Midbrain (tissue), 1 donor: ENCODE results near the gene COL4A6.

Experiments used
- DNase-seq: peaks from one replicate; lab custom pipeline; 2025; lab: John Stamatoyannopoulos, UW

COL4A6 gene

GRCh38 chrX:108331126-108331909 is 106.9 kb downstream of the COL4A6 start:
- no peak for DNase-seq

DNA sequence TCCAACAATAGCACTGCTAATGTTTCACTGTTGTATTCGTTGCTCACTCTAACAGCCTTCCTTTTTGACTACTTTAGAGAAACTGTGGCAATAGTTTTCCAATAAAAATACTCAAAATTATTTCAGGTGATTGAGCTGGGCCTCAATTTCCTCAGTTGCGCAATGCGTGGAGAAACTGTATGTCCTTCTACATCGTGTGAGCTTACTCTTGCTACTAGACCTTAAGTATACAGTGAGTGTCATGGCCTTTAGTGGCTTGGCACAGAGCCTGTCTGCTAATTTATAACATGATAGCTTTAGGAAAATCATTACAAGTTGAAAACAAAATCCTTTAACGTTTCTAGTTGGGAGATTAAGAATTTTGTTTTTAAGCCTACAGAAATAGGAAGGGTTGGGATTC is 114.5 kb downstream of the COL4A6 start:
- no peak for DNase-seq

DNA sequence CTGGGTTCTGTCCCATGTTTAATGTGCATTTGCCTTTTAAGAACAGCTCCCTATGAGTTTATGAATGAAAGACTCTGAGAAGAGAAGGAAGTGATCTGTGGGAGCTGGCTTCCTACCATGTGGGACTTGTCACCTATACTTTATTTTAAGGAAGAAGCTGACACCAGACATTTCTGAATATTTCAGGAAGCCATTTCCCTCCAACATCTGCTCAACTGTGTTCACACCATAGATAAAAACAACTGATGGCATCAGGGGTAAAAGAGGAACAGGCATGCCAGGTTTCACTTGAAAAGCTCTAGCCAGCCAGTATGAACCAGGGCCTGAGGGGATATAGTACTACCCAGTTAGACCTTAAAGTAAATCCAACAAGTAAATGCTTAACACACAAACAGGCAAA is 116.0 kb downstream of the COL4A6 start:
- no peak for DNase-seq

DNA sequence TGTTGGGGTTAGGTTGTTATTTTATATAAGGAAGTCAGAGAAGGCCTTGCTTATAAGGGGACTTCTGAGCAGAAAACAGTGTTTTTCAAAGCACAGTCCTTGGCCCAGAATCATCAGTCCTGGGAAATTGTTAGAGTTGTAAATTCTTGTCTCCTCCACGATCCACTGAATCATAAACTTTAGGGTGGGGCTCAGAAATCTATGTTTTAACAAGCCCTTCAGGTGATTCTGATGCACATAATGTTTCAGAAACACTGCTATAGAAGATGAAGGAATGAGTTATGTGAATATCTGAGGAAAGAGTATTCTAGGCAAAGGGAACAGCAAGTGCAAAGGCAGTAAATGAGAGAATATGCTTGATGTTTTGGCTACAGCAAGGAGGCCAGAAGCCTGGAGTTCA is 121.8 kb downstream of the COL4A6 start:
- DNase-seq: no peak

DNA sequence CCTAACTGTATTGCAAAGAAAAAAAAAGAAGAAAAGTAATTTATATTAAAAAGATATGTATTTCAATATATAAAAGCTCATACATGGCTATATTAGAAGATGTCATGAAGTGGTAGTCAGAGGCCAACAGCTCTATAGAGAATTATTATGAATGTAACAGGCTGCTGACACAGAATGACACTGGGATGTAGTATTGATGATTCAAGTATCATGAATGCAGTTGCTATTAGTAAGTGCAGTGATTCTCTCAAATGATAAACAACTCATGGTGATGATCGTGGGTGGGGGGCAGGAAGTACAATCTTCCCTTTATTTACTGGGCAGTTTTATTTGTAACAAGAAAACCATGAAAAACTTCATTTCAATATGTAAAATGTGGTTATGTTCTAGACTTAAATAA is 124.6 kb downstream of the COL4A6 start:
- no peak for DNase-seq

GRCh38 chrX:108312957-108313356 is 125.3 kb downstream of the COL4A6 start:
- no peak for DNase-seq

DNA sequence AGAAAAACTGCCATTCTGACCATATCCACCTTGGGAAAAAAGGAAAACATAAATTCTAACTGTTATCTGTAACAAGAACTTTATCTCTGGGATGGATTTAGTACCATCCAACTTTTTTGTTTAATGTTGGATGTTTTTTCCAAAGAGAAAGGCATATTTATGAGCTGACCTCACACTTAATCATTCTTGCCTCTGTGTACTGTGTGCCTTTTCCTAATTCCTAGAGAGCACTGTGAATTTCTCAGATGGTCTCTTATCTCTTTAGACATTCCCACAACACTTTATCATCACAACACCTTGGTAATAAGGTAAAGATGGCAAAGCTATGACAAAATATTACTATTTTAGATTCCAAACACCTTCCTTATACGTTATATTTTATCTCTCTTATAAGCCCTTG is 126.2 kb downstream of the COL4A6 start:
- no peak for DNase-seq

GRCh38 chrX:108310506-108310905 is 127.7 kb downstream of the COL4A6 start:
- DNase-seq: no peak

GRCh38 chrX:108309144-108309543 is 129.1 kb downstream of the COL4A6 start:
- DNase-seq: no peak

- no peak for DNase-seq
These were observed 130.8 kb downstream of the COL4A6 start for GRCh38 chrX:108307132-108308085.

DNA sequence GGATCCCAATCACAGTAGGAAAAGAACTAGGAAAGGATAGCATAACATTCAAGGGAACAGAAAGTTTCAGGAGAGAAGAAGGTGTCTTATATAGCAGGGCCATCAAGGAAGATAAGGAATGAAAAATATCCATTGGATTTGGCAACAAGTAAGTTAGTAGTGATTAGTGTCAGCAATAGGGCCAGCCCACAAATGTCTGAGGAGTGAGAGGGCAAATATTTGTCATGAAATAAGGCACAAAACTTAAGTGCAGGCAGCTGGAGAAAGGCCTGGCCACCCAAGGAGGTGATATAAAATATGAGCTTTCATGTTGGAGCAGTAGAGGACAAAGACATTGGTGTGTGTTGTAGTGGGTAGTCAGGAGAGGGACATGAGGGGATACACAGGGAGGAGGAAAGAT is 132.1 kb downstream of the COL4A6 start:
- no peak for DNase-seq

DNA sequence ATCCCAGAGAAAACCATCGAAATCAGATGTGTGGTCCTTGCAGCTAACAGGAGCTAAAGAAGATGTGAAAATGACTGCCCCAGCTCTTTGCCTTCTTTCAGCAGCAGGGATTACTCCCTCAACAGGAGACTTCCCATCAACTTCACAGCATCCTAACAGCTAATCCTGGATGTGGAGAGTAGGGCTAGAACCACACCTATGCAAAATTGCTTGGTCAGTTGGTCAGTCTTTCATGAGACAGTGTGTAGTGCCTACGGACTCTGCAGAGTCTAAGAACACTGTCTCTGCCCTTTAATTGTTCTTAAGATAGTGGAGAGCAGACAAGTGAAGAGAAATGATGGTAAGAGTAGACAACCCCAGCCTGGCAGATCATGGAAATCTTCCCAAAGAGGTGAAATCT is 133.5 kb downstream of the COL4A6 start:
- DNase-seq: no peak

GRCh38 chrX:108304210-108304609 is 134.0 kb downstream of the COL4A6 start:
- no peak for DNase-seq

DNA sequence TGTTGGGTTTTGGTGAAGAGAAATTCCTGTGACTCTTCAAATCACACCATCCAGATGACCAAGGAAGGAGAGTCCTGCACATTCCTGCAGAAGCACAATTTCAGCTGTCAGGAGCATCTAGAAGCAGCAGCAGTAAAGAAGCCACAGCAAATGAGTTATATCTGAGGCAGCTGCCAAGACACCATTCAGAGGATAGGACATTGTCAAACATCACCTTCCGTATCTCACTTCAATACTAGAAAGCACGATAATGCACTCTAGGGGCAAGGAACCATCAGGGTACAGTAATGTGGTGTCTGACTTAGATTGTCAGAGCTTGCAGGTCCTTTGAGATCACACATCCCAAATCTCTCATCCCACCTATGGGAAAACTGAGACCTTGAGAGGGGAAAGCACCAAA is 134.5 kb downstream of the COL4A6 start:
- DNase-seq: no peak

GRCh38 chrX:108299704-108300103 is 138.5 kb downstream of the COL4A6 start:
- no peak for DNase-seq

DNA sequence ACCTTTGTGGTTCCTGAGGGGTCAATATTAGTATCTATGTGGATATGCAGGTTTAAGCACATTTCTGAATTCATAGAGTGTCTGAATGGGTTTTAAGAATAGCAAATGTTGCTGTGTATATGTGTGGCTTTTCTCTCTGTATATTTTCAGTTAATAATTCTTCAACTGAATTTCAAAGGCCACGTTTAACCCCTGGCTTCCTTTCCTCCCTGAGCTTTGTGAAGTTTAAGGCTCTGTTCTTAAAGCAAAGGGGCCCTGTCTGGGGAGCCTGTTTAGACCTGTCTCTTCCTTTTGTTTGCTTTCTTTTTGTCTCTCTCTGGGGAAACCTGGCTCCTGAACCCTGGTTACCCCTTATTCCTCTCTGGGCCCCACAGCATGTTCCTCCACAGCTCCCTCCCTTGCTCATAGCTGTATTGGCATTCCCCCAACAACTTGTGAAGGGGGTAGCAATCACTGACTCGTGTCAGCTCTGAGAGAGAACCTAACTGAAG is 139.1 kb downstream of the COL4A6 start:
- DNase-seq: no peak

DNA sequence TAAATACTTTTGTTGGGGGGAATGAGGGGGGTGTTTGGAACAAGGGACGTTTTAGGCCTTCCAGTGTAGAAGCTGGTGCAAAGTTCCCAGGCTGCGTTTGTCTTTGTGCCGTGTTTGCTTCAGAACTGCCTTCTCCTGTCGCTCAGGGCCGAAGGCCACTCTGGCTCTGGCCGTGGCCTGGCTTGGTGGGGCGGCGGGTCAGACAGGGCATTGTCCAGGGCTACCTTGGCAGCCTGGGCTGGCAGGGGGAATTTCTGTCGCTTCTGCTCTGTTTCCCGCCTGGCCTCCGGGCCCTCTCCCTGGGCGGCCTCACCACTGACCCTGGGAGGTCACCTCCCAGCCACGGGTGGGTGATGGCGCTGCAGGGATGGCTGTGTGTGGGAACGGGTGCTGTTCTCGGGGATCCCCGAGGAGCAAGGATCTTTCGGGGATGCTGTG is 140.0 kb downstream of the COL4A6 start:
- DNase-seq: no peak

DNA sequence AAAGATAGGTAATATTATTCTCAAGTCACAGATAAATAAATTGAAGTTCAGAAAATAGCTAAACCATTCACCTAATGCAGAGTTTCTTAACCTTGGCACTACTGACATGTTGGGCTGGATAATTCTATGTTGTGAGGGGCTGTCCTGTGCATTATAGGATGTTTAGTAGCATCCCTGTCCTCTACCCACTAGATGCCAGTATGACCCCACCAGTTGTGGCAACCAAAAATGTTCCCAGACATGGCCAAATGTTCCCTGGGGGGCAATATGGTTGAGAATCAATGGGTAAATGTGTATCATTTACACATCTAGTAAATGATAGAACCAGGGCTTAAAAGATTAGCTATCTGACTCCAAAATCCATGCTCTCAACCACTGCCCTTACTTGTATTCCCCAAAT is 140.9 kb downstream of the COL4A6 start:
- no peak for DNase-seq

- DNase-seq: no peak
These were observed 146.2 kb downstream of the COL4A6 start for GRCh38 chrX:108292053-108292452.

DNA sequence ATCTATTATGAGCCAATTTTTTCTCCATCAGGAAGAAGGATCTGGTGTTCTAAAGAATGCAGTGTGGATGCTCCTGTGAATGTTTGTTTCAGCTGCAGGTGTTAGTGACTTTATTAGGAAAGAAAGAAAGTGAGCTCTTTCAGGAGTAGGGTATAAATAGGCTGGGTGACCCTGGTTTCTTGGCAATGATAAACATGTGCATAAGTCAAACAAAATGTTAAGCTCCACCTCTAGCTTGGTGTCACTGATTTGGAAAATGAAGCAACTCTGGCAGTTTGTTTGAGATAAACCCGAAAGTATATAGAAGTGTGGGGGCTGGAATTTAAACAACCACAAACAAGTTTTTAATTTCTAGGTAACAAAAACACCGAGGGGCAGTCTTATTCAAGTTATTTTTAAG is 152.3 kb downstream of the COL4A6 start:
- no peak for DNase-seq

GRCh38 chrX:108285356-108285755 is 152.9 kb downstream of the COL4A6 start:
- no peak for DNase-seq

- no peak for DNase-seq
These were observed 162.5 kb downstream of the COL4A6 start for GRCh38 chrX:108275732-108276131.

GRCh38 chrX:108271397-108271787 is 166.8 kb downstream of the COL4A6 start:
- no peak for DNase-seq
